HEK293 (cell line): ENCODE results near the gene DRICH1.
"Not testable (repeated sequence)": the region's sequence is repeated elsewhere in the genome, so short reads cannot be mapped to it uniquely, and the experiment has no call there.

ENCODE experiments used
- ZFP41 ChIP-seq: fragments of 450-650 bp; formaldehyde crosslinking; IDR thresholded peaks from 2 replicates; pipeline ENCODE4 v1.5.1; 2016; ENCODE audit warnings: missing biosample characterization, missing genetic modification characterization, borderline replicate concordance
- ZNF114 ChIP-seq: fragments of 450-650 bp; formaldehyde crosslinking; IDR thresholded peaks from 2 replicates; pipeline ENCODE4 v1.5.0; 2017; ENCODE audit warnings: missing biosample characterization, missing genetic modification characterization
- ZNF792 ChIP-seq: fragments of 450-650 bp; formaldehyde crosslinking; IDR thresholded peaks from 2 replicates; pipeline ENCODE4 v1.5.1; 2016; ENCODE audit warnings: missing biosample characterization, missing genetic modification characterization
- TF ChIP-seq, protein P1 (sequence below): fragments of 450-650 bp; formaldehyde crosslinking; IDR thresholded peaks from 2 replicates; pipeline ENCODE4 v1.5.1; 2016; ENCODE audit warnings: missing biosample characterization, missing genetic modification characterization, borderline replicate concordance
- TF ChIP-seq, protein P2 (sequence below): fragments of 450-650 bp; formaldehyde crosslinking; IDR thresholded peaks from 2 replicates; pipeline ENCODE4 v1.5.1; 2016; ENCODE audit warnings: missing biosample characterization, missing genetic modification characterization
- TF ChIP-seq, protein P3 (sequence below): fragments of 450-650 bp; formaldehyde crosslinking; IDR thresholded peaks from 2 replicates; pipeline ENCODE4 v1.5.1; 2016; ENCODE audit warnings: missing biosample characterization, missing genetic modification characterization, low read depth

DNA sequence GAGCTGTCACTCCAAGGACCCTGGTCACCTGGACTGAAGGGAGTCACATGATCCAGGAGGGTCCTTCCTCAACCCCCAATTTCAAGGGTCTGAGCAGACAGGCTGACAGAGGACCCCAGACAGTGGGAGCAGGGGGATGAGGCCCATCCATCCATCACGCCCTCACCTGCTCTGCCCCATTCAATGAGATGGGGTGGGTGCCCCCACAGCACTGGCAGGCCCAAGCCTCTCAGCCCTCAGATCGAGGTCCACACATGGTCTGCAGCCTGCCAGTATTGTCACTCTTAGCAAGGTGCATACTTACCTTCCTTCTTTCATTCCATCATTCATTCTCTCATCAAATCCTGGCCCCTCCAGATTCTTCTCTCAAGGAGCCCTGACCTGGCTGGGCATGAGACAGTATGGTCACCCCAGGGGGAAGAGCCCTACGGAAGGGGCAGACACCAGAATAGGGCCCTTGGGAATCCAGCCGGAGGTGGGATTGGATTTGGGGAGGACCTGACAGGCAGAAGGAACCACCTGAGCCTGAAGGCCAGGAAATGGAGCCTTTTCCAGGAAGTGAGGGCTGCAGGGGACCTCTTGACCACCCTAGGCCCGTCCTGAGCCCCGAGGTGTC, 42.9 kb upstream of the DRICH1 start:
- TF ChIP-seq ZFP41, ZNF792, ZNF114 (tag by site-specific recombination): not testable (repeated sequence)
- TF ChIP-seq, protein P1, sequence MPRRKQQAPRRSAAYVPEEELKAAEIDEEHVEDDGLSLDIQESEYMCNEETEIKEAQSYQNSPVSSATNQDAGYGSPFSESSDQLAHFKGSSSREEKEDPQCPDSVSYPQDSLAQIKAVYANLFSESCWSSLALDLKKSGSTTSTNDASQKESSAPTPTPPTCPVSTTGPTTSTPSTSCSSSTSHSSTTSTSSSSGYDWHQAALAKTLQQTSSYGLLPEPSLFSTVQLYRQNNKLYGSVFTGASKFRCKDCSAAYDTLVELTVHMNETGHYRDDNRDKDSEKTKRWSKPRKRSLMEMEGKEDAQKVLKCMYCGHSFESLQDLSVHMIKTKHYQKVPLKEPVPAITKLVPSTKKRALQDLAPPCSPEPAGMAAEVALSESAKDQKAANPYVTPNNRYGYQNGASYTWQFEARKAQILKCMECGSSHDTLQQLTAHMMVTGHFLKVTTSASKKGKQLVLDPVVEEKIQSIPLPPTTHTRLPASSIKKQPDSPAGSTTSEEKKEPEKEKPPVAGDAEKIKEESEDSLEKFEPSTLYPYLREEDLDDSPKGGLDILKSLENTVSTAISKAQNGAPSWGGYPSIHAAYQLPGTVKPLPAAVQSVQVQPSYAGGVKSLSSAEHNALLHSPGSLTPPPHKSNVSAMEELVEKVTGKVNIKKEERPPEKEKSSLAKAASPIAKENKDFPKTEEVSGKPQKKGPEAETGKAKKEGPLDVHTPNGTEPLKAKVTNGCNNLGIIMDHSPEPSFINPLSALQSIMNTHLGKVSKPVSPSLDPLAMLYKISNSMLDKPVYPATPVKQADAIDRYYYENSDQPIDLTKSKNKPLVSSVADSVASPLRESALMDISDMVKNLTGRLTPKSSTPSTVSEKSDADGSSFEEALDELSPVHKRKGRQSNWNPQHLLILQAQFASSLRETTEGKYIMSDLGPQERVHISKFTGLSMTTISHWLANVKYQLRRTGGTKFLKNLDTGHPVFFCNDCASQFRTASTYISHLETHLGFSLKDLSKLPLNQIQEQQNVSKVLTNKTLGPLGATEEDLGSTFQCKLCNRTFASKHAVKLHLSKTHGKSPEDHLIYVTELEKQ (tag by site-specific recombination): not testable (repeated sequence)
- TF ChIP-seq, protein P2, sequence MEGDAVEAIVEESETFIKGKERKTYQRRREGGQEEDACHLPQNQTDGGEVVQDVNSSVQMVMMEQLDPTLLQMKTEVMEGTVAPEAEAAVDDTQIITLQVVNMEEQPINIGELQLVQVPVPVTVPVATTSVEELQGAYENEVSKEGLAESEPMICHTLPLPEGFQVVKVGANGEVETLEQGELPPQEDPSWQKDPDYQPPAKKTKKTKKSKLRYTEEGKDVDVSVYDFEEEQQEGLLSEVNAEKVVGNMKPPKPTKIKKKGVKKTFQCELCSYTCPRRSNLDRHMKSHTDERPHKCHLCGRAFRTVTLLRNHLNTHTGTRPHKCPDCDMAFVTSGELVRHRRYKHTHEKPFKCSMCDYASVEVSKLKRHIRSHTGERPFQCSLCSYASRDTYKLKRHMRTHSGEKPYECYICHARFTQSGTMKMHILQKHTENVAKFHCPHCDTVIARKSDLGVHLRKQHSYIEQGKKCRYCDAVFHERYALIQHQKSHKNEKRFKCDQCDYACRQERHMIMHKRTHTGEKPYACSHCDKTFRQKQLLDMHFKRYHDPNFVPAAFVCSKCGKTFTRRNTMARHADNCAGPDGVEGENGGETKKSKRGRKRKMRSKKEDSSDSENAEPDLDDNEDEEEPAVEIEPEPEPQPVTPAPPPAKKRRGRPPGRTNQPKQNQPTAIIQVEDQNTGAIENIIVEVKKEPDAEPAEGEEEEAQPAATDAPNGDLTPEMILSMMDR (tag by site-specific recombination): not testable (repeated sequence)
- TF ChIP-seq, protein P3, sequence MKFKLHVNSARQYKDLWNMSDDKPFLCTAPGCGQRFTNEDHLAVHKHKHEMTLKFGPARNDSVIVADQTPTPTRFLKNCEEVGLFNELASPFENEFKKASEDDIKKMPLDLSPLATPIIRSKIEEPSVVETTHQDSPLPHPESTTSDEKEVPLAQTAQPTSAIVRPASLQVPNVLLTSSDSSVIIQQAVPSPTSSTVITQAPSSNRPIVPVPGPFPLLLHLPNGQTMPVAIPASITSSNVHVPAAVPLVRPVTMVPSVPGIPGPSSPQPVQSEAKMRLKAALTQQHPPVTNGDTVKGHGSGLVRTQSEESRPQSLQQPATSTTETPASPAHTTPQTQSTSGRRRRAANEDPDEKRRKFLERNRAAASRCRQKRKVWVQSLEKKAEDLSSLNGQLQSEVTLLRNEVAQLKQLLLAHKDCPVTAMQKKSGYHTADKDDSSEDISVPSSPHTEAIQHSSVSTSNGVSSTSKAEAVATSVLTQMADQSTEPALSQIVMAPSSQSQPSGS (tag by site-specific recombination): not testable (repeated sequence)
